Keratinocyte (primary cell): ENCODE results near the gene CTRB2.

Experiments
- EZH2 ChIP-seq: IDR thresholded peaks from one replicate; pipeline ENCODE4 v1.6.1; 2012; ENCODE audit warnings: inconsistent platforms, mild to moderate bottlenecking, low read length, moderate library complexity
- TF ChIP-seq, protein P1 (sequence below), 3 experiments: IDR thresholded peaks in 1 of 3; conservative IDR thresholded peaks in 1 of 3; optimal IDR thresholded peaks in 1 of 3; 2 replicates in 2 of 3; 3 replicates in 1 of 3; pipeline versions ENCODE3 to v1.5.1; 2011; ENCODE audit warnings: low read length in 3 of 3, mild to moderate bottlenecking in 3 of 3, moderate library complexity in 2 of 3, control low read depth in 1 of 3, inconsistent platforms in 1 of 3; ENCODE audit not compliant: insufficient read depth in 2 of 3; ENCODE audit errors: extremely low read depth in 1 of 3

DNA sequence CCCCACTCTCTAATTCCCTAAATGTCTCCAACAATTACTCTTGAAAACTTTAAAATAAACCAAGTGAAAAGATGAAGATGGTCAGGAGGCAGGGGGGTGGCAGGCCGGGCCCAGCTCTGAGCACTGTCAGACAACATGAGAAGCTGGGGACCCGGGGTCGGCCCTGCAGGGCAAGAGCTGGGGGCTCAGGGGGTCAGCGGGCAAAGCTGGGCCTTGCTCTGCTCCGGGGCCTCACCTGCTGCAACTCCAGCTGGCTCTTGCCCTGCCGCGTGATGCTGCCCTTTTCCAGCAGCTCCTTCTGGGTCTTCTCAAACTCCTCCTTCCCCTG is 26.6 kb upstream of the CTRB2 start:
- TF ChIP-seq, protein P1, sequence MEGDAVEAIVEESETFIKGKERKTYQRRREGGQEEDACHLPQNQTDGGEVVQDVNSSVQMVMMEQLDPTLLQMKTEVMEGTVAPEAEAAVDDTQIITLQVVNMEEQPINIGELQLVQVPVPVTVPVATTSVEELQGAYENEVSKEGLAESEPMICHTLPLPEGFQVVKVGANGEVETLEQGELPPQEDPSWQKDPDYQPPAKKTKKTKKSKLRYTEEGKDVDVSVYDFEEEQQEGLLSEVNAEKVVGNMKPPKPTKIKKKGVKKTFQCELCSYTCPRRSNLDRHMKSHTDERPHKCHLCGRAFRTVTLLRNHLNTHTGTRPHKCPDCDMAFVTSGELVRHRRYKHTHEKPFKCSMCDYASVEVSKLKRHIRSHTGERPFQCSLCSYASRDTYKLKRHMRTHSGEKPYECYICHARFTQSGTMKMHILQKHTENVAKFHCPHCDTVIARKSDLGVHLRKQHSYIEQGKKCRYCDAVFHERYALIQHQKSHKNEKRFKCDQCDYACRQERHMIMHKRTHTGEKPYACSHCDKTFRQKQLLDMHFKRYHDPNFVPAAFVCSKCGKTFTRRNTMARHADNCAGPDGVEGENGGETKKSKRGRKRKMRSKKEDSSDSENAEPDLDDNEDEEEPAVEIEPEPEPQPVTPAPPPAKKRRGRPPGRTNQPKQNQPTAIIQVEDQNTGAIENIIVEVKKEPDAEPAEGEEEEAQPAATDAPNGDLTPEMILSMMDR (optimal IDR thresholded peaks at IDR 0.05 in 1 of 3, IDR thresholded peaks at IDR 0.05 in 1 of 3, conservative IDR thresholded peaks at IDR 0.05 in 1 of 3; ENCODE audit: extremely low read depth in 1 of 3, insufficient read depth in 2 of 3, low read length in 3 of 3) = no peak
- no peak for TF ChIP-seq EZH2
